GM21737 (cell line): Measurements from ENCODE around the gene UCHL5.
"Not testable (repeated sequence)": the region's sequence is repeated elsewhere in the genome, so short reads cannot be mapped to it uniquely, and the experiment has no call there.

Experiments used
- ATAC-seq: cut with Tn5 transposase; IDR thresholded peaks from one replicate; pipeline ENCODE4 v1.9.1; 2021; ENCODE audit warnings: mild to moderate bottlenecking, moderate library complexity; ENCODE audit not compliant: unreplicated experiment

The UCHL5 gene

GRCh38 chr1:193013707-193014106 lies 45.5 kb downstream of the UCHL5 start:
- no peak for ATAC-seq

GRCh38 chr1:193013005-193013404 lies 46.2 kb downstream of the UCHL5 start:
- ATAC-seq, result no peak

- no peak for ATAC-seq
Measured at GRCh38 chr1:193011406-193011805, 47.8 kb downstream of the UCHL5 start.

GRCh38 chr1:193009501-193009900 lies 49.7 kb downstream of the UCHL5 start:
- ATAC-seq, result no peak

- no peak for ATAC-seq
Measured at GRCh38 chr1:193005785-193006184, 53.4 kb downstream of the UCHL5 start.

GRCh38 chr1:192998536-192998935 lies 60.6 kb downstream of the UCHL5 start:
- ATAC-seq, result no peak

GRCh38 chr1:192994141-192994540 lies 65.0 kb downstream of the UCHL5 start:
- no peak for ATAC-seq

- no peak for ATAC-seq
Measured at GRCh38 chr1:192993426-192994085, 65.6 kb downstream of the UCHL5 start.

GRCh38 chr1:192986748-192987334 lies 72.3 kb downstream of the UCHL5 start:
- ATAC-seq, result not testable (repeated sequence)

- no peak for ATAC-seq
Measured at GRCh38 chr1:192986110-192986747, 72.9 kb downstream of the UCHL5 start.

GRCh38 chr1:192984080-192984479 lies 75.1 kb downstream of the UCHL5 start:
- no peak for ATAC-seq

GRCh38 chr1:192983349-192983980 lies 75.7 kb downstream of the UCHL5 start:
- no peak for ATAC-seq

- ATAC-seq, result no peak
Measured at GRCh38 chr1:192980856-192981255, 78.3 kb downstream of the UCHL5 start.

GRCh38 chr1:192980334-192980733 lies 78.8 kb downstream of the UCHL5 start:
- ATAC-seq, result not testable (repeated sequence)

- no peak for ATAC-seq
Measured at GRCh38 chr1:192979542-192979941, 79.6 kb downstream of the UCHL5 start.

- ATAC-seq, result no peak
Measured at GRCh38 chr1:192978195-192978710, 80.9 kb downstream of the UCHL5 start.

- no peak for ATAC-seq
Measured at GRCh38 chr1:192977089-192977706, 82.0 kb downstream of the UCHL5 start.

GRCh38 chr1:192976576-192976975 lies 82.6 kb downstream of the UCHL5 start:
- no peak for ATAC-seq

GRCh38 chr1:192974701-192975100 lies 84.5 kb downstream of the UCHL5 start:
- ATAC-seq, result no peak

GRCh38 chr1:192973988-192974387 lies 85.2 kb downstream of the UCHL5 start:
- ATAC-seq, result no peak

- ATAC-seq, result no peak
Measured at GRCh38 chr1:192973202-192973601, 86.0 kb downstream of the UCHL5 start.
